HepG2 (cell line): ENCODE results near the gene SOX8. TPM values are rescaled to one million over a fixed set of nuclear protein-coding genes. Genes with fewer than 3 reads are reported as not detected.

Source experiments
- CCAR2 ChIP-seq: fragments of 200-400 bp; formaldehyde crosslinking; optimal IDR thresholded peaks from 2 replicates; pipeline ENCODE3; 2018; ENCODE audit warnings: low read depth, mild to moderate bottlenecking, low read length, moderate library complexity
- EP300 ChIP-seq, 3 experiments: sonication (generic) in 1 of 3; formaldehyde crosslinking in 1 of 3; IDR thresholded peaks; 2 replicates each; pipeline versions ENCODE4 v1.5.1 to v1.6.1; 2011 to 2020; ENCODE audit warnings: low read depth in 2 of 3, low read length in 2 of 3, borderline replicate concordance in 1 of 3, improper control_type of control experiment in 1 of 3, mild to moderate bottlenecking in 1 of 3, missing genetic modification reagents in 1 of 3, moderate library complexity in 1 of 3
- FIP1L1 ChIP-seq: fragments of 200-400 bp; formaldehyde crosslinking; IDR thresholded peaks from 2 replicates; pipeline ENCODE4 v1.6.1; 2018; ENCODE audit warnings: low read depth, mild to moderate bottlenecking, low read length, moderate library complexity, borderline replicate concordance; ENCODE audit not compliant: insufficient read depth
- KAT2B ChIP-seq: fragments of 150-350 bp; IDR thresholded peaks from 2 replicates; pipeline ENCODE4 v1.6.1; 2014; ENCODE audit warnings: low read depth, low read length, borderline replicate concordance
- NFYC ChIP-seq: IDR thresholded peaks from 2 replicates; pipeline ENCODE4 v1.6.1; 2016; ENCODE audit warnings: missing genetic modification reagents, missing compliant biosample characterization
- NR2F2 ChIP-seq: IDR thresholded peaks from 2 replicates; pipeline ENCODE4 v1.6.1; 2012; ENCODE audit warnings: low read depth, inconsistent platforms, borderline replicate concordance
- NRL ChIP-seq: sonication (generic); formaldehyde crosslinking; IDR thresholded peaks from 2 replicates; pipeline ENCODE4 v1.5.0; 2020; ENCODE audit warnings: missing genetic modification reagents, mild to moderate bottlenecking, moderate library complexity, borderline replicate concordance
- TAF15 ChIP-seq: fragments of 200-400 bp; formaldehyde crosslinking; IDR thresholded peaks from one replicate; pipeline ENCODE4 v1.6.1; 2018; ENCODE audit warnings: mild to moderate bottlenecking, low read depth, low read length; ENCODE audit not compliant: poor library complexity, severe bottlenecking
- THAP11 ChIP-seq: IDR thresholded peaks from 2 replicates; pipeline ENCODE4 v1.6.1; 2016; ENCODE audit warnings: missing biosample characterization, missing genetic modification reagents
- UBTF ChIP-seq: sonication (generic); formaldehyde crosslinking; IDR thresholded peaks from 2 replicates; pipeline ENCODE4 v1.4.0; 2020; ENCODE audit warnings: mild to moderate bottlenecking, missing genetic modification reagents
- ZBTB38 ChIP-seq: sonication (generic); formaldehyde crosslinking; IDR thresholded peaks from 2 replicates; pipeline ENCODE4 v1.5.1; 2020; ENCODE audit warnings: mild to moderate bottlenecking, missing genetic modification reagents
- ZFAT ChIP-seq: sonication (generic); formaldehyde crosslinking; conservative IDR thresholded peaks from 2 replicates; pipeline ENCODE4 v1.8.1; 2023; ENCODE audit warnings: missing genetic modification reagents, inconsistent platforms
- ZFP91 ChIP-seq: sonication (generic); formaldehyde crosslinking; IDR thresholded peaks from 2 replicates; pipeline ENCODE4 v1.9.0; 2022; ENCODE audit warnings: missing genetic modification reagents, mild to moderate bottlenecking, borderline replicate concordance
- ZNF253 ChIP-seq: sonication (generic); formaldehyde crosslinking; IDR thresholded peaks from 2 replicates; pipeline ENCODE4 v1.8.0; 2022; ENCODE audit warnings: mild to moderate bottlenecking, missing genetic modification reagents, borderline replicate concordance
- ZNF3 ChIP-seq: IDR thresholded peaks from 2 replicates; pipeline ENCODE4 v1.7.0; 2017; ENCODE audit warnings: inconsistent platforms
- ZNF607 ChIP-seq: sonication (generic); formaldehyde crosslinking; IDR thresholded peaks from 2 replicates; pipeline ENCODE4 v1.5.1; 2020; ENCODE audit warnings: missing genetic modification reagents, mild to moderate bottlenecking, borderline replicate concordance
- ZNF850 ChIP-seq: sonication (generic); formaldehyde crosslinking; conservative IDR thresholded peaks from 2 replicates; pipeline ENCODE4 v1.9.0; 2021; ENCODE audit warnings: mild to moderate bottlenecking, missing genetic modification reagents
- polyA plus RNA-seq, 8 experiments: library from polyadenylated mRNA; depleted of rRNA in 3 of 8; stranded (reverse) in 7 of 8; unstranded in 1 of 8; fragments of >200 nt; fragmentation: Illumina TruSeq in 4 of 8; extraction: Trizol in 4 of 8; gene quantifications; 2 replicates each; pipeline versions ENCODE4 v1.2.1 to v1.2.3, GENCODE V29; 2011 to 2016; ENCODE audit warnings: low read depth in 4 of 8, missing spikeins in 1 of 8, mixed read lengths in 1 of 8; ENCODE audit not compliant: insufficient read depth in 1 of 8
- total RNA-seq, 5 experiments: library from RNA; depleted of rRNA; stranded (reverse); fragments of >200 nt; fragmentation: Illumina TruSeq; extraction: Trizol; gene quantifications; 2 replicates each; pipeline ENCODE4 v1.2.3, GENCODE V29; 2016; ENCODE audit warnings: low read depth in 1 of 5

Gene SOX8
- total and polyA plus RNA-seq, 2 of the 13 experiments (the other 11 are each of a cell fraction or from before 2014, with no cell fraction given) = 0.20 to 0.28 TPM

GRCh38 chr16:979859-980594, 1.5 kb upstream of the SOX8 start (continued):
- 0 out of 2 replicates have a peak, but pooled peaks have one; percentile 32 for TF ChIP-seq ZFP91 (CRISPR knock-in tag)
- TF ChIP-seq ZFAT (CRISPR knock-in tag) = no peak
- 0 out of 2 replicates have a peak, but pooled peaks have one; percentile 5 for TF ChIP-seq ZBTB38 (CRISPR knock-in tag)
- TF ChIP-seq ZNF253 (CRISPR knock-in tag) = 0 out of 2 replicates have a peak, but pooled peaks have one; percentile 31
- TF ChIP-seq ZNF3 (CRISPR knock-in tag) = no peak
- TF ChIP-seq KAT2B = no peak
- no peak for TF ChIP-seq NFYC
- no peak for TF ChIP-seq THAP11 (CRISPR knock-in tag)
- no peak for TF ChIP-seq FIP1L1
- TF ChIP-seq ZNF607 (CRISPR knock-in tag) = no peak
- TF ChIP-seq EP300 (IDR thresholded peaks at IDR 0.05; ENCODE audit: low read depth in 2 of 2, low read length in 2 of 2) = no peak
- no peak for TF ChIP-seq EP300 (CRISPR knock-in tag; IDR thresholded peaks at IDR 0.05; ENCODE audit: borderline replicate concordance)
- TF ChIP-seq UBTF (CRISPR knock-in tag) = peak; percentile 35
- no peak for TF ChIP-seq TAF15
- no peak for TF ChIP-seq ZNF850 (CRISPR knock-in tag)
- TF ChIP-seq NR2F2 = no peak
- no peak for TF ChIP-seq CCAR2
- peak; percentile 16; the same call in 1 of the 2 replicates for TF ChIP-seq NRL (CRISPR knock-in tag)
